Cardiac fibroblast (primary cell): ENCODE data around the gene UBE2Q1.
A peak's percentile ranks its signal among the peaks of the same experiment; 100 is the strongest.

ENCODE experiments used
- DNase-seq, 2 donors: peaks; one replicate each; pipeline versions ENCODE4 v3.0.0 to v3.0.0-alpha.2; 2010; ENCODE audit warnings: low read depth in 2 of 2
- H3K4me3 ChIP-seq, 2 donors: replicated peaks in 1 of 2; 1 replicate in 1 of 2; 2 replicates in 1 of 2; pipeline ENCODE4 v1.5.1; 2011; ENCODE audit warnings: low read depth in 2 of 2, low read length in 2 of 2, mild to moderate bottlenecking in 2 of 2, moderate library complexity in 1 of 2
- CTCF ChIP-seq: IDR thresholded peaks from one replicate; pipeline ENCODE4 v1.5.1; 2011; ENCODE audit warnings: low read depth, mild to moderate bottlenecking, low read length, inconsistent platforms

Gene UBE2Q1

GRCh38 chr1:154529308-154529707 is 29.2 kb downstream of the UBE2Q1 start:
- DNase-seq: no peak
- TF ChIP-seq CTCF: no peak
- H3K4me3 ChIP-seq: no peak overlapping the region

- TF ChIP-seq CTCF: no peak
- DNase-seq: no peak
- H3K4me3 ChIP-seq: no peak overlapping the region
Measured at GRCh38 chr1:154527192-154527591, 31.3 kb downstream of the UBE2Q1 start.

- H3K4me3 ChIP-seq: no peak overlapping the region
- no peak for DNase-seq
Measured at GRCh38 chr1:154524881-154525280, 33.6 kb downstream of the UBE2Q1 start.

GRCh38 chr1:154521695-154522094 is 36.8 kb downstream of the UBE2Q1 start:
- DNase-seq: no peak
- H3K4me3 ChIP-seq: no peak overlapping the region
- TF ChIP-seq CTCF: no peak

More at GRCh38 chr1:154524881-154525280, 33.6 kb downstream of the UBE2Q1 start:
- TF ChIP-seq CTCF: no peak

- no peak overlapping the region for H3K4me3 ChIP-seq
- TF ChIP-seq CTCF: no peak
- peak; percentile 11 to 52 for DNase-seq
Measured at GRCh38 chr1:154520333-154520732, 38.1 kb downstream of the UBE2Q1 start.

GRCh38 chr1:154519591-154519991 is 38.9 kb downstream of the UBE2Q1 start:
- no peak for TF ChIP-seq CTCF
- no peak overlapping the region for H3K4me3 ChIP-seq
- no peak for DNase-seq

GRCh38 chr1:154517661-154518060 is 40.8 kb downstream of the UBE2Q1 start:
- TF ChIP-seq CTCF: no peak
- H3K4me3 ChIP-seq: no peak overlapping the region
- DNase-seq: no peak
